ENCODE measurements around the gene TMTC4.

DNA sequence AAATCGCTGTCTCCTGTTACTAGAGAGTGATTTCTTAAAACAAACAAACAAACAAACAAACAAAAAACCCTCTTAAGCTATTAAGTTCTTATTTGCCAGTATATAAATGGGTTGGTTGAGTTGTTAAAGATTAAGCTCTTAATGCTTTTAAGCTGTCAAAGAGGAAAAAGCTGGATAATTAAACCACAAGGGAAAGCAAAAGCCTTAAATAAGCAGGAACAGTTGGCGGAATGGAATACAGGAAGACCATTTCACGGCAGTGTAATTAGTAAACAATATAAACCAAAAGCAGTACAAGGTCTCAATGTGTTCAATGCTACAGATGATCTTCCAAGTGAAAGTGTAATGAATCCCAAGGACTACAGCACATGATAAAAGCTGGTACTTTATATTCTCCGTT, 53.8 kb downstream of the TMTC4 start:
- TF ChIP-seq CTCF (IDR thresholded peaks at IDR 0.05; ENCODE audit: low read depth, low read length), result no peak
- no peak for TF ChIP-seq POLR2A (IDR thresholded peaks at IDR 0.05; ENCODE audit: extremely low read depth, insufficient read length)
- no peak for TF ChIP-seq MAX (IDR thresholded peaks at IDR 0.05; ENCODE audit: low read depth, low read length)
- no peak for TF ChIP-seq MYC (IDR thresholded peaks at IDR 0.05; ENCODE audit: low read depth, low read length)

Data from NB4 (cell line).